Motor neuron (in vitro differentiated cells): ENCODE results near the gene PTRH1. TPM values are rescaled to one million over a fixed set of nuclear protein-coding genes. Genes with fewer than 3 reads are reported as not detected.

Experiments
- ATAC-seq, 8 experiments: fragments of 200-7000 bp; cut with Tn5 transposase; replicated peaks in 6 of 8; 2 replicates each; pipeline ENCODE4 v1.8.0; 2021; ENCODE audit warnings: mild to moderate bottlenecking in 8 of 8, moderate library complexity in 8 of 8
- H3K27ac ChIP-seq, 2 donors: fragments of 250-450 bp; sonication (Bioruptor Pico); 2 replicates each; pipeline ENCODE4 v1.9.0; 2021; ENCODE audit warnings: antibody characterized with exemption in 2 of 2, mild to moderate bottlenecking in 2 of 2, moderate library complexity in 1 of 2
- H3K4me1 ChIP-seq, 2 donors: fragments of 250-450 bp; sonication (Bioruptor Pico); replicated peaks in 1 of 2; 2 replicates each; pipeline ENCODE4 v1.6.1; 2021; ENCODE audit warnings: antibody characterized with exemption in 2 of 2, mild to moderate bottlenecking in 2 of 2, moderate library complexity in 1 of 2
- H3K4me3 ChIP-seq, 5 donors: fragments of 250-450 bp; sonication (Bioruptor Pico); 2 replicates each; pipeline ENCODE4 v1.9.0; 2021; ENCODE audit warnings: antibody characterized with exemption in 5 of 5, mild to moderate bottlenecking in 5 of 5, moderate library complexity in 4 of 5
- WGBS, 10 experiments: fragments of 450-650 bp; shearing (Covaris generic); methylation state at CpG; one replicate each; pipeline ENCODE4 v1.0.0; 2022; 5-methylcytosine and 5-hydroxymethylcytosine counted together
- in situ Hi-C, 9 experiments: fragments of 400-800 bp; cut with MboI; loops; one replicate each; pipeline ENCODE4 v1.15.0; 2021; ENCODE audit warnings: low sequenced_read_pairs in 9 of 9, low pct_unique_long_range_greater_than_20kb in 2 of 9; ENCODE audit not compliant: unreplicated experiment in 9 of 9
- total RNA-seq, 8 experiments: library from RNA; unstranded; fragments of 300-600 nt; gene quantifications; 2 replicates each; pipeline versions ENCODE4 v1.2.3 to v1.2.4, GENCODE V29; 2022

PTRH1 gene
- total RNA-seq, 8 experiments from 2014 or later, result 6.1 to 48.9 (median 11.5) TPM

DNA sequence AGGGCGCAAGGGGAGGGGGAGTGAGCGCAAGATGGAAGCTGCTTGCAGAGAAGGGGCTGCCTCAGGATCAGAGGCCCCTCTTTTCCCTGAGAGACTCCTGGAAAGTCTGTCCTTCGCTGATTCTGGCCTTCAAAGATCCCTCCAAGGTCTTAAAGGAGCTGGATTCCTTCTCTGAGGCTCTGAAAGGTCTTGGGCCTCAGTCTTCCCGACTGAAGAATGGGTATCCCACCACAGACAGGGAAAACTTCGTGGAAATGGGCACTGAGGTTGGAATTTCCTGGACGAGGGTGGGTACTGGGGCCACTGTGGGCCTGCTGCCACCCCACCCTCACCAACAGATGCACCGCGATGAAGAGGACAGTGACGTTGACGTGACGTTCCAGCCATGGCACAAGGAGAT lies 3.1 kb downstream of the PTRH1 start:
- in situ Hi-C loops, result loop anchor here in 1 of 9 experiments (10.0 kb wide), 1 partner anchor 118 kb away; no protein-coding TSS in a partner anchor
- no peak overlapping the region for H3K27ac ChIP-seq
- no peak for ATAC-seq
- 17 to 100% (median 67%) methylated on average over 1 to 5 of the region's 11 CpGs; no CpG with 5 or more reads in 5 of the 10 experiments for WGBS, 10 experiments
- peaks cover 20 to 23% of the 10 kb centered on the region in 2 donors for H3K4me1 ChIP-seq
- H3K4me3 ChIP-seq, result no peak overlapping the region

DNA sequence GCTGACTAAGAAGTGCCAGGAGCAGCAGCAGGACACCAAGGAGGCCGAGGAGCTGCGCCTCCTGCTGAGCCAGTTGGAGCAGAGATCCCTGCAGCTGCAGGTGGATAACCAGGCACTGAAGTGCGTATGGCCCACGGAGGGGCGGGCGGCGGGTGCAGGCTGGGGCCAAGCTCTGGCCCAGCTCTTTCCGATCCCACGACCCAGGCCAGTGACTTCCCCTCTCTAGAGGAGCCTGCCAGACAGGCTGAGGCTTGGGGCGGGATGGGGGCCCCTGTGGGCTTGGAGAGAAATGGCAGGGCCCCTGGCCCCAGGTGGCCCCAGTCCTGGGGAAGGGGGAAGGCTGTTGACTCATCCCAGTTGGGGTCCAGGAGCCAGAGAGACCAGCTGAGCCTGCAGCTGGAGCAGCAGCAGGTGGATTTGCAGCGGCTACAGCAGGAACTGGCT lies 3.6 kb downstream of the PTRH1 start:
- H3K27ac ChIP-seq, result no peak overlapping the region
- H3K4me1 ChIP-seq, result peaks cover 22 to 26% of the 10 kb centered on the region in 2 donors
- H3K4me3 ChIP-seq, result no peak overlapping the region
- 40 to 100% (median 100%) methylated on average over 1 of the region's 11 CpGs; no CpG with 5 or more reads in 7 of the 10 experiments for WGBS, 10 experiments
- no peak for ATAC-seq
- in situ Hi-C loops, result loop anchor here in 1 of 9 experiments (10.0 kb wide), 1 partner anchor 117 kb away; no protein-coding TSS in a partner anchor

DNA sequence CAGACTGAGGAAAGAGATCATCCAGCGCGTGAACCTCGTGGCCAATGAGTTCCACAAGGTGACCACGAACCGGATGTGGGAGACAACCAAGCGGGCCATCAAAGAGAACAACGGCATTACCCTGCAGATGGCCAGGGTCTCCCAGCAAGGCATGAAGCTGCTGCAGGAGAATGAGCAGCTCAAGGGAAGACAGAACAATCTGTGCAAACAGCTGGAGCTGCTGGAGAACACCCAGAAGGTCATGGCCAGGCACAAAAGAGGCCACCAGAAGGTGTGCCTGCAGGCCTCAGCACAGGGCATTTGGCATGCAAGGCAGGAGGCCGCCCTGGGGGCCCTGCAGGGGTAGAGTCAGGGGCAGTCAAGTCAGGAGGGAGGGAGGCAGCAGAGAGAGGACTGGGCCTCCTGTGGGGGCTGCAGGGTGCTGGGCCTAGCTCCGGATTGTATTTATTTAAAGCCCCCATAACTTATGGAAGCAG lies 4.2 kb downstream of the PTRH1 start:
- Histone ChIP-seq H3K27ac (no peak overlapping the region), H3K4me3 (no peak overlapping the region), H3K4me1 (peaks cover 22 to 28% of the 10 kb centered on the region in 2 donors)
- 56 to 93% (median 72%) methylated on average over 1 to 8 of the region's 9 CpGs; no CpG with 5 or more reads in 5 of the 10 experiments for WGBS, 10 experiments
- in situ Hi-C loops, result loop anchor here in 1 of 9 experiments (10.0 kb wide), 1 partner anchor 116 kb away; no protein-coding TSS in a partner anchor
- peak in 1 of 8 experiments; percentile 8 for ATAC-seq

DNA sequence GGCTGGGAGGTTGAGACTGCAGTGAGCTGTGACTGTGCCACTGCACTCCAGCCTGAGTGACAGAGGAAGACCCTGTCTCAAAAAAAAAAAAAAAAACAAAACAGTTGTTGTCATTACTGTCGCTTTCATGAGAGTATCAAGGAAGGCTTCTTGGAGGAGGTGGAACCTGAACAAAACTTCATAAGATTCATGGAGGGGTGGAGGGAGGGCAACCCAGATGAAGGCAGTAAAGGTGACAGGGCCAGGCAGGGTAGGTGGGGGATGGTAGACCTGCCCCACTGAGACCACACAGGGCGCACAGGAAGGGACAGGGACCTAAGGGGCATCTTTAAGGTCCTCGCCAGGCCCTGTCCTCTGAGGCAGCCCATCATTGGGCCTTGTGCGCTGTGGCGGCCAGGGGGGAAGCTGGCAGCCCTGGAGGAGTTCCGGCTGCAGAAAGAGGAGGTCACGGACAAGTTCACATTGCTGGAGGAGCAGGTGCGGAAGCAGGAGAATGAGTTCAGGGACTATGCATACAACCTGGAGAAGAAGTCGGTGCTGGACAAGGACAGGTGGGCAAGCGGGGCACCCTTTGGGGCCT lies 5.2 kb downstream of the PTRH1 start:
- in situ Hi-C loops, result loop anchor here in 1 of 9 experiments (10.0 kb wide), 1 partner anchor 115 kb away; no protein-coding TSS in a partner anchor
- ATAC-seq, result no peak
- H3K27ac ChIP-seq, result no peak overlapping the region
- H3K4me1 ChIP-seq, result peaks cover 28 to 29% of the 10 kb centered on the region in 2 donors
- WGBS, 10 experiments, result 87 to 100% (median 93%) methylated on average over 2 to 4 of the region's 10 CpGs; no CpG with 5 or more reads in 4 of the 10 experiments
- H3K4me3 ChIP-seq, result no peak overlapping the region

DNA sequence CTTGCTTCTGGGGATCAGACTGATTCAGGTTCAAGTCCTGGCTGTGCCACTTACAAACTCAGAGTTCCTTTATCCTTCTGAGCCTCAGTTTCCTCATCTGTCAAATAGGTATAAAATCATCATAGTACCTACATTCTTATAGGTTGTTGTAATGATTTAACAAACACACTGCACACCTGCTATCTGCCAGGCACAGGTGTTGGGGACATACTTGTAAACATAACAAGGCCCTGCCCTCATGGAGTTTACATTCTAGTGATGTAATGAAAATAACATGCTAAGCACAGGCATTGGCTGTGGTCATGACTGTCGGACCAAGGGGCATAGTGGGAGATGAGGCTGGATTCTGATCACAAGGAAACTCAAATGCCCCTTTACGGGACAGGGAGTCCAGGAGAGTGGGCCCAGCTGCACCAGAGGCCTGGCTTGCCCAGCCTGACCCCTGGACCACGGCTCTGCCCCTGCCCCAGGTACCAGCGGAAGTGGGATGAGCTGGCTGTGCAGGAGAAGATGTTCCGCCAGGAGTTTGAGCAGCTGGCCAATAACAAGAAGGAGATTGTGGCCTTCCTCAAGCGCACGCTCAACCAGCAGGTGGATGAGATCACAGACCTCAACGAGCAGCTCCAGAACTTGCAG lies 6.4 kb downstream of the PTRH1 start:
- ATAC-seq, result no peak
- Histone ChIP-seq H3K27ac (no peak overlapping the region), H3K4me1 (peaks cover 29 to 30% of the 10 kb centered on the region in 2 donors), H3K4me3 (no peak overlapping the region)
- WGBS, 10 experiments, result 83 to 100% (median 89%) methylated on average over 1 to 6 of the region's 8 CpGs; no CpG with 5 or more reads in 4 of the 10 experiments
- in situ Hi-C loops, result no loop called here

DNA sequence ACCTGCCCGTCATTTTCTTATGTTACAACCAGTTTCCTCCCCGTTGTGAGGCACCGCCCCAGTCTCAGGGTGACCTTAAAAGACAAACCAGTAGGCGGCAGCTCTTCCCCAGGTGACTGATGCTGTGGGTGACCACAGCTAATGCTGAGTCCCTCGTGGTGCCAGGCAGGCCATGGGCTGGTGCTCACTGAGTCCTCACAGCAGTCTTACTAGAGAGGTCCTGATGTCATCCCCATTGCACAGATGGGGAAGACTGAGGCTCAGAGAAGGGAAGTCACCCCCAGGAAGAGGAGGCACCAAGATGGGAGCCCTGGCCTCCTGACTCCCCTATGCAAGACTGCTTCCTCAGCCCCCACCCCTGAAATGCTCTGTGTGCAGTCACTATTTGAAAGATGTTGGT lies 7.7 kb downstream of the PTRH1 start:
- H3K27ac ChIP-seq, result no peak overlapping the region
- peaks cover 29 to 30% of the 10 kb centered on the region in 2 donors for H3K4me1 ChIP-seq
- WGBS, 10 experiments, result 65 to 100% (median 85%) methylated on average over 2 to 4 of the region's 5 CpGs; no CpG with 5 or more reads in 7 of the 10 experiments
- in situ Hi-C loops, result no loop called here
- no peak for ATAC-seq
- no peak overlapping the region for H3K4me3 ChIP-seq

DNA sequence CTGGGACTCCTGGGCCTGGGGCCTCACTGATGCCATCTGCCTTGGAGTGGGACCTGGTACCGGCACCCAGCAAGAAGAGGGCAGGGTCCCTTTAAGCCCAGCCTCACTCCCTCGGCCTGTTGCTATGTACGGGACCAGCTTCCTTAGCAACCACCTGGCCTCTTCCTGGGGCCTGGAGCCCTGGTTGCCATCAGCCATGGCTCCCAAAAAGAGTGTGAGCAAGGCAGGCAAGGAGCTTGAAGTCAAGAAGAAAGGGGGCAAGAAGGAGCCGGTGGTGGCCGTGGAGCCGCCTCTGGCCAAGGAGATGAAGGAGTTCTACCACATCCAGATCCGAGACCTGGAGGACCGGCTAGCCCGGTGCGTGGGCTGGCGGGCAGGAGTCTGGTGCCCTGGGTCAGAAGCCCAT lies 8.6 kb downstream of the PTRH1 start, which contains the start of gene CFAP157:
CFAP157 (plus strand) TSS at position 153 of the 406 bp plus-strand sequence; CDS start at position 197, 44 bp downstream.
- 26 to 100% methylated on average over 3 to 4 of the region's 11 CpGs; no CpG with 5 or more reads in 8 of the 10 experiments for WGBS, 10 experiments
- peak in 6 of 8 experiments; percentile 40 to 78 (median 50) for ATAC-seq

DNA sequence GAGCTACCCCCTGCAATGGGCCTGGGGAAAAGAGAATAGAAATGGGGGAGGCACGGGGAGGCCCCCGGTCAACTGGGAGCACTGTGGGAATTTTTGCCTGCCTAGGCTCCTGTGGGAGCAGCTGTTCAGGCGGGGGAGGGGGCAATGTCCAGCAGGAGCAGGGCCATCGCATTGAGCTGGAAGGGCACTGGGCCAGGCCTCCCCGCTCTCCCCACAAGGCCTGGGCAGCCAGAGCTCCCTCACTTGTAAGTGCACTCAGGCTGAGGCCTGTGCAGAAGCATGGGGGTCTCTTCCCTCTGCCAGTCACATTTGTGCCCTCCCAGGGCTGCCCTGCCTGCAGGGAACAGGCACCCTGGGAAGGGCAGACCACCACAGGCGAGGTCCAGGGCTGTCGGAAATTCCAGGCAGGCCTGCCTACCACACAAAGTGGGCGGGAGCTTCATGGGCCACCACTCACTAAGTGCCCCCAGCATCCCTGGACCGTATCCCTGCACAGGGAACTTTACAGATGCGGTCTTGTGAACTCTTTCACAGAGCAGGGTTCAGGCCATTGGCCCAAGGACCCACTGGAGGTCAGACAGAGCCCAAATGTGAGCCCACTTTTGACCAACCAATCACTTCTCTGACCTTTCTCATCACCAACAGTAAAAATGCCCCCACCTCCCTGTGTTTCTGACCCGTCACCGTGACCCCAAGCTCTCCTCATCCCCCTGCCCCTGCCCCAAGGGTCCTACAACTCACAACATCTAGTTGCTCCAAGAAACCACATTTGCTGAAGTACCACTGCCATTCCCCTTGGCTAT lies 9.7 kb downstream of the PTRH1 start:
- WGBS, 10 experiments, result 60 to 100% (median 67%) methylated on average over 1 to 3 of the region's 12 CpGs; no CpG with 5 or more reads in 6 of the 10 experiments
- no peak overlapping the region for H3K4me3 ChIP-seq
- H3K27ac ChIP-seq, result no peak overlapping the region
- in situ Hi-C loops, result no loop called here
- peak in 5 of 8 experiments; percentile 12 to 44 (median 38) for ATAC-seq
- peaks cover 15 to 18% of the 10 kb centered on the region in 2 donors for H3K4me1 ChIP-seq

More for the DNA sequence above, 8.6 kb downstream of the PTRH1 start, which contains the start of gene CFAP157:
- H3K4me1 ChIP-seq, result peaks cover 25 to 27% of the 10 kb centered on the region in 2 donors
- peak within 1 kb of the TSS in 1 of 5 donors; percentile 17 for H3K4me3 ChIP-seq
- H3K27ac ChIP-seq, result no peak within 1 kb of the TSS
- in situ Hi-C loops, result no loop called here

DNA sequence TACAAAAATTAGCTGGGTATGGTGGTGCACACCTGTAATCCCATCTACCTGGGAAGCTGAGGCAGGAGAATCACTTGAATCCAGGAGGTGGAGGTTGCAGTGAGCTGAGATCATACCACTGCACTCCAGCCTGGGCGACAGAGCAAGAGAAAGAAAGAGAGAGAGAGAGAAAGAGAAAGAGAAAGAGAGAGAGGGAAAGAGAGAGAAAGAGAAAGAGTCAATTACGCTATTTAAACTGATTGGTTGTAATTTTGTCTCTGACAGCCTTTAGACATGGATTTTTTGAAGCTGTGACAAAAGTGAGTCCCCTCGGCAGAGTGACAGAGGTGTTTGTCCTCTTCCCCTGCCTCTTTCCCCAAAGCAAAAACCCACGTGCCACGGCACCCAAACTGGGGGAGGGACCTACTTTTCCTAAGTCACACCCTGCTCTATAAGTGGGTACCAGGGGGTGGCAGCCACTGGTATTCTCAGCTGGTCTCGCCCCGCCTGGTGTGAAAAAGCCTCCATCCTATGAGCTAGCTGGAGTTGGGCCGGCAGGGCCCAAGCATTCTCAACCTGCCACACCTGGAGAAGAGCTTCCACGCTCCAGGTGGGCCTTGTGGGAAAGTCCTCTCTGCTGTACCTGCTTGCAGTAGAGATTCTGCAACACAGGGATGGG lies 12.0 kb downstream of the PTRH1 start:
- in situ Hi-C loops, result no loop called here
- no peak overlapping the region for H3K4me3 ChIP-seq
- WGBS, 10 experiments, result 43 to 100% (median 84%) methylated on average over 1 to 5 of the region's 9 CpGs; no CpG with 5 or more reads in 3 of the 10 experiments
- no peak overlapping the region for H3K27ac ChIP-seq
- ATAC-seq, result no peak
- H3K4me1 ChIP-seq, result peaks cover 15 to 16% of the 10 kb centered on the region in 2 donors

DNA sequence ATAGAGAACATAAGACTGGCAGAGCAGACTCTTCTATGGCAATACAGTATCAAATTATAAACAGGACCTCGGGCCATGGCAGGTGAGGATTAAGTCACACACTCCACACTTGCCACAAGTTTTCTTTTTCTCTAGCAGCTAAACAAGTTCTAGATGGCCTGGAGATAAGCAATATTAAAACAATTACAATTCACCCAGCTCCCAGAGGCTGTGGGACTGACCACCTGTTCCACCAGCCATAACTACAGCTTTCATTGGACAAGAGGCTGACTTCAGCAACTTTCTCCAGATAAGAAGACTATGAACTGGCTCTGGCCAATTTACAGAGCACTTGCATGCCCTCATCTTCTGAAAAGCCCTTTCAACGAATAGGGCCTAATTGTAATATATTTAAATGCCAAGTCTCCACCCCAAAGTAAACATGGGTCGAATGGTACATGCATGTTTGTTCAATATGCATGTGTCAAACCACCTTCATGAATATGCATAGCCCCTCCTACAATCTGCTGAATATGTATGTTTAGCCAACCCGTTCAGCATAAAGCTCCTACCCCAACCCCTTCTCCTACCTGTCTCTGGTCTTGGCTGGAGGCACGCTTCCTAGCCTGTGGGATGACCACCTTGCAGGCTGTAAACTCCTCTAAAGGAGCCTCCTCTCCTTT lies 14.7 kb downstream of the PTRH1 start:
- H3K27ac ChIP-seq, result no peak overlapping the region
- H3K4me3 ChIP-seq, result no peak overlapping the region
- WGBS, 10 experiments, result 0 to 83% (median 67%) methylated on average over 2 to 4 of the region's 5 CpGs; no CpG with 5 or more reads in 1 of the 10 experiments
- in situ Hi-C loops, result no loop called here
- H3K4me1 ChIP-seq, result peaks cover 6 to 8% of the 10 kb centered on the region in 2 donors
- peak in 3 of 8 experiments; percentile 39 to 86 (median 58) for ATAC-seq

DNA sequence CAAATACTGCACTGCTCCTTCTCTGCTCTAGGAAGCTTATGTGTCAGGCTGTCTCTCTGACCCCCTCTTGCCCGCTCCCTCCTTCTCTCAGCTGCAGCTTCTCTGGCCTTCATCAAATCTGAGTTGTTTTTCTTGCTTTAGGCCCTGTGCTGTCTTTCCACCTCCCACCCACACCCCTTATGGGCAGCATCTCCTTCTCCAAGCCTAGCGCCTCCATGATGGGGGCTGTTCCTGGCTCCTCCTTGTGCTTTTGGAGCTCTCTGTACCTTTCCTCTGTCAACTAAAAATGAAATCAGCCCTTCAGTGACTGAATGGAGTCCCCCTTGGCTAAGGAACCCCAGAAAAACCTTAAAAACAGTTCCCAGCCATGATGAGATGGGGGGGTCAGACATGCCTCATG lies 15.3 kb downstream of the PTRH1 start:
- H3K4me3 ChIP-seq, result no peak overlapping the region
- no peak for ATAC-seq
- H3K27ac ChIP-seq, result no peak overlapping the region
- in situ Hi-C loops, result no loop called here
- peaks cover under 1 to 7% of the 10 kb centered on the region in 2 donors for H3K4me1 ChIP-seq
- 40 to 100% (median 92%) methylated on average over 1 to 2 of the region's 2 CpGs; no CpG with 5 or more reads in 2 of the 10 experiments for WGBS, 10 experiments
